IMR-90 (cell line): ENCODE data around the gene GAL3ST2.

Experiments used
- BHLHE40 ChIP-seq: fragments of 150-350 bp; IDR thresholded peaks from 2 replicates; pipeline ENCODE4 v1.6.1; 2016; ENCODE audit warnings: mild to moderate bottlenecking, low read depth, low read length
- CHD1 ChIP-seq: IDR thresholded peaks from 2 replicates; pipeline ENCODE4 v1.6.1; 2012; ENCODE audit warnings: low read depth, low read length, improper control_type of control experiment
- CTCF ChIP-seq: conservative IDR thresholded peaks from 2 replicates; pipeline ENCODE4 v1.5.1; 2012; ENCODE audit warnings: mild to moderate bottlenecking, low read depth, low read length, improper control_type of control experiment
- ELK1 ChIP-seq: fragments of 150-350 bp; IDR thresholded peaks from 2 replicates; pipeline ENCODE4 v1.6.1; 2016; ENCODE audit warnings: low read depth, mild to moderate bottlenecking, low read length, moderate library complexity, borderline replicate concordance
- FOS ChIP-seq: fragments of 150-350 bp; IDR thresholded peaks from 2 replicates; pipeline ENCODE4 v1.6.1; 2016; ENCODE audit warnings: low read depth, low read length
- MAZ ChIP-seq: IDR thresholded peaks from 2 replicates; pipeline ENCODE4 v1.6.1; 2012; ENCODE audit warnings: low read depth, mild to moderate bottlenecking, low read length, improper control_type of control experiment, moderate library complexity, borderline replicate concordance
- MXI1 ChIP-seq: IDR thresholded peaks from 2 replicates; pipeline ENCODE4 v1.6.1; 2012; ENCODE audit warnings: low read depth, mild to moderate bottlenecking, low read length, moderate library complexity, borderline replicate concordance
- POLR2A ChIP-seq: IDR thresholded peaks from 2 replicates; pipeline ENCODE4 v1.6.1; 2012; ENCODE audit warnings: mild to moderate bottlenecking, low read depth, low read length
- RAD21 ChIP-seq: IDR thresholded peaks from 2 replicates; pipeline ENCODE4 v1.6.1; 2012; ENCODE audit warnings: low read length, improper control_type of control experiment
- RFX5 ChIP-seq: IDR thresholded peaks from 2 replicates; pipeline ENCODE4 v1.8.0; 2012; ENCODE audit warnings: low read depth, mild to moderate bottlenecking, low read length, moderate library complexity
- SMC3 ChIP-seq: fragments of 150-350 bp; IDR thresholded peaks from 2 replicates; pipeline ENCODE4 v1.6.1; 2016; ENCODE audit warnings: low read depth, mild to moderate bottlenecking, antibody characterized with exemption, low read length, moderate library complexity
- USF2 ChIP-seq: fragments of 150-350 bp; IDR thresholded peaks from 2 replicates; pipeline ENCODE4 v1.6.1; 2017; ENCODE audit warnings: mild to moderate bottlenecking, antibody characterized with exemption, low read length, low read depth

- TF ChIP-seq POLR2A (no peak), CTCF (no peak), SMC3 (no peak), RFX5 (no peak), ELK1 (no peak), MXI1 (no peak), USF2 (no peak), RAD21 (no peak), BHLHE40 (no peak), FOS (no peak), CHD1 (no peak), MAZ (no peak)
These were observed 36.4 kb downstream of the GAL3ST2 start for GRCh38 chr2:241812730-241813643.
